Coronary artery (tissue), 2 donors: ENCODE data around the gene BAZ1B.
"Not testable (repeated sequence)": the region's sequence is repeated elsewhere in the genome, so short reads cannot be mapped to it uniquely, and the experiment has no call there.

Source experiments
- DNase-seq: peaks from one replicate; pipeline ENCODE4 v3.0.0-alpha.2; 2017; ENCODE audit warnings: low spot score
- H3K27ac ChIP-seq, 2 donors: fragments of 200-600 bp; sonication (generic); one replicate each; pipeline ENCODE4 v1.5.1; 2016 to 2019
- H3K4me3 ChIP-seq: fragments of 200-600 bp; sonication (generic); 2 replicates; pipeline ENCODE4 v1.5.1; 2016; ENCODE audit warnings: mild to moderate bottlenecking, moderate library complexity
- TF ChIP-seq, protein P1 (sequence below): fragments of 200-600 bp; sonication (generic); IDR thresholded peaks from one replicate; pipeline ENCODE4 v1.5.1; 2019; ENCODE audit warnings: antibody characterized with exemption

The BAZ1B gene

DNA sequence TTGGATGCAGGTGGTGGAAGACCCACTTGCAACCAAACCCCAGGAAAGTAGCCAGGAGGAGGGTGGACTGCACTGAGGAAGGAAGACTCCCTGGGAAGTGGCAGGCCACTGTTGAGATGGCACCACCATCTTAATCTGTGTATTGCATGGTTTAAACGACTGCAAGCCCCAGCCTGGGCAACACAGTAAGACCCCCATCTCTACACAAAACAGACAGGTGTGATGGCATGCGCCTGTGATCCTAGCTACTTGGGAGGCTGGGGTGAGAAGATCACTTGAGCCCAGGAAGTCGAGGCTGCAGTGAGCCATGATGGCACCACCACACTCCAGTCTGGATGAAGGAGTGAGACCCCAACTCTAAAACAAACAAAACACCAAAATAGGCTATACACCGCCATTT is 45.0 kb upstream of the BAZ1B start:
- H3K4me3 ChIP-seq, result no peak overlapping the region
- DNase-seq, result no peak
- no peak overlapping the region for H3K27ac ChIP-seq
- TF ChIP-seq, protein P1, sequence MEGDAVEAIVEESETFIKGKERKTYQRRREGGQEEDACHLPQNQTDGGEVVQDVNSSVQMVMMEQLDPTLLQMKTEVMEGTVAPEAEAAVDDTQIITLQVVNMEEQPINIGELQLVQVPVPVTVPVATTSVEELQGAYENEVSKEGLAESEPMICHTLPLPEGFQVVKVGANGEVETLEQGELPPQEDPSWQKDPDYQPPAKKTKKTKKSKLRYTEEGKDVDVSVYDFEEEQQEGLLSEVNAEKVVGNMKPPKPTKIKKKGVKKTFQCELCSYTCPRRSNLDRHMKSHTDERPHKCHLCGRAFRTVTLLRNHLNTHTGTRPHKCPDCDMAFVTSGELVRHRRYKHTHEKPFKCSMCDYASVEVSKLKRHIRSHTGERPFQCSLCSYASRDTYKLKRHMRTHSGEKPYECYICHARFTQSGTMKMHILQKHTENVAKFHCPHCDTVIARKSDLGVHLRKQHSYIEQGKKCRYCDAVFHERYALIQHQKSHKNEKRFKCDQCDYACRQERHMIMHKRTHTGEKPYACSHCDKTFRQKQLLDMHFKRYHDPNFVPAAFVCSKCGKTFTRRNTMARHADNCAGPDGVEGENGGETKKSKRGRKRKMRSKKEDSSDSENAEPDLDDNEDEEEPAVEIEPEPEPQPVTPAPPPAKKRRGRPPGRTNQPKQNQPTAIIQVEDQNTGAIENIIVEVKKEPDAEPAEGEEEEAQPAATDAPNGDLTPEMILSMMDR, result no peak

GRCh38 chr7:73566431-73566830 is 44.3 kb upstream of the BAZ1B start:
- not testable (repeated sequence) for DNase-seq, H3K4me3 ChIP-seq, H3K27ac ChIP-seq

DNA sequence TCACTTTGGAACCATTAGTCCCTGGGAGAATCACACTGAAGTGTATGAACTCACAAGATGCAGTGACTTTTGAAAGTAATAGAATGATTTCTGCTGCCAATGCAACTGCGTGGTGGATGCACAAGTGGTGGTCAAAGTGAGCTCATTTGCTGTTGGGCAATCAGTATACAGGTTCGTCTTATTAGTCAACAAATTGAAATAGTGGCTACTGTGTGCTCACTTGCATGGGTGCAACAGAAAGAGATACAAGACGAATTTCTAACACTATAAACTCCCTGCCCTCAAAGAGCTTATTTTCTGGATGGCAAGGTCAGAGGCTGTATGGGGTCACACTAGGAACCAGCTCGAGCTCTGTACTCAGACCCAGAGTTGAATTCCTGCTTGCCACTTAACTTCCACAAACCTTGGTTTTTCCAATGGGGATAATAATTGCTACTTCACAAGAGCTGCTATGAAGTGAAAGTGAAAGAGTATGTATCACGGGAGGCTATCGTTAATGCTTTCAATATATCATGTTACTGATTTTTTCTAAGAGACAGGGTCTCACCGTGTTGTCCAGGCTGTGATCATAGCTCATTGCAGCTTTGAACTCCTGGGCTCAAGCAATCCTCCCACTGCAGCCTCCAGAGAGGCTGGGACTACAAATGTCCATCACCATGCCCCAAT is 43.7 kb upstream of the BAZ1B start:
- no peak for DNase-seq
- TF ChIP-seq, protein P1, result no peak
- no peak overlapping the region for H3K27ac ChIP-seq
- peak overlapping the region; percentile 14 for H3K4me3 ChIP-seq

- Histone ChIP-seq H3K27ac (no peak overlapping the region), H3K4me3 (no peak overlapping the region)
- DNase-seq, result no peak
- TF ChIP-seq, protein P1, result no peak
These were observed 38.2 kb upstream of the BAZ1B start for GRCh38 chr7:73560109-73560835.

GRCh38 chr7:73557397-73558257 is 35.5 kb upstream of the BAZ1B start, which contains the start of gene BCL7B:
TSS of gene BCL7B (minus strand) at chr7:73557690. CDS start at chr7:73557578, 112 bp downstream.
- Histone ChIP-seq H3K27ac (peak within 1 kb of the TSS; percentile 99), H3K4me3 (peak within 1 kb of the TSS; percentile 87)
- DNase-seq, result peak; percentile 84
- TF ChIP-seq, protein P1, result no peak

GRCh38 chr7:73557108-73557396 is 35.0 kb upstream of the BAZ1B start:
- H3K4me3 ChIP-seq, result peak overlapping the region; percentile 87
- peak; percentile 96 for DNase-seq
- peak overlapping the region; percentile 99 for H3K27ac ChIP-seq
- TF ChIP-seq, protein P1, result no peak
